PC-9 (cell line): ENCODE data around the gene RNF11.

ENCODE experiments used
- EZH2 ChIP-seq: fragments of 200-600 bp; sonication (generic); IDR thresholded peaks from 2 replicates; pipeline ENCODE4 v1.8.0; 2017; ENCODE audit warnings: antibody characterized with exemption, low read depth
- TF ChIP-seq, protein P1 (sequence below): fragments of 200-600 bp; sonication (generic); conservative IDR thresholded peaks from 2 replicates; pipeline ENCODE4 v1.6.1; 2017; ENCODE audit warnings: mixed run types, antibody characterized with exemption, mild to moderate bottlenecking, moderate library complexity

DNA sequence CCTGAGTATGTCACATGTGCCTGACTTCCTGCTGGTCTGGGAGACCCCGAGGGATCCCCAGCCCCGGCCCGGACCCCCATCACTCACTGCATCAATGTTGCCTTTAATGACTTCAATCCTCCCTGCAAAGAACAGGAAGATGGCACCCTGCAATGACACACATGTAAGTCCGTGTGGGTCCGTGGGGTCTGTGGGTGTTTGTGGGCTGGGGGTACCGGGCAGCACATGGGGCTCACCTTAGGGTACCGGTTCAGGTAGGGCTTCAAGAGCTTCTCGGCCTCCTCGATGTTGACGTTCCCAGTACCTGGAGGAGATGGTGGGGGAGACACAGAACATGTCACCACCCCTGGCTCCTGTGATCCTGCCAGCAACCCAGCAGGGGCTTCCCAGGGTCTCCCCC lies 66.2 kb downstream of the RNF11 start:
- TF ChIP-seq, protein P1, sequence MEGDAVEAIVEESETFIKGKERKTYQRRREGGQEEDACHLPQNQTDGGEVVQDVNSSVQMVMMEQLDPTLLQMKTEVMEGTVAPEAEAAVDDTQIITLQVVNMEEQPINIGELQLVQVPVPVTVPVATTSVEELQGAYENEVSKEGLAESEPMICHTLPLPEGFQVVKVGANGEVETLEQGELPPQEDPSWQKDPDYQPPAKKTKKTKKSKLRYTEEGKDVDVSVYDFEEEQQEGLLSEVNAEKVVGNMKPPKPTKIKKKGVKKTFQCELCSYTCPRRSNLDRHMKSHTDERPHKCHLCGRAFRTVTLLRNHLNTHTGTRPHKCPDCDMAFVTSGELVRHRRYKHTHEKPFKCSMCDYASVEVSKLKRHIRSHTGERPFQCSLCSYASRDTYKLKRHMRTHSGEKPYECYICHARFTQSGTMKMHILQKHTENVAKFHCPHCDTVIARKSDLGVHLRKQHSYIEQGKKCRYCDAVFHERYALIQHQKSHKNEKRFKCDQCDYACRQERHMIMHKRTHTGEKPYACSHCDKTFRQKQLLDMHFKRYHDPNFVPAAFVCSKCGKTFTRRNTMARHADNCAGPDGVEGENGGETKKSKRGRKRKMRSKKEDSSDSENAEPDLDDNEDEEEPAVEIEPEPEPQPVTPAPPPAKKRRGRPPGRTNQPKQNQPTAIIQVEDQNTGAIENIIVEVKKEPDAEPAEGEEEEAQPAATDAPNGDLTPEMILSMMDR = no peak
- no peak for TF ChIP-seq EZH2
